Hepatocyte (in vitro differentiated cells): ENCODE data around the gene PILRB.
A peak's percentile ranks its signal among the peaks of the same experiment; 100 is the strongest.

Experiments used
- CTCF ChIP-seq: fragments of 200-600 bp; sonication (generic); IDR thresholded peaks from 2 replicates; pipeline ENCODE4 v1.5.1; 2016; ENCODE audit warnings: antibody characterized with exemption, mild to moderate bottlenecking; ENCODE audit not compliant: poor library complexity
- EZH2 ChIP-seq: fragments of 200-600 bp; sonication (generic); IDR thresholded peaks from 2 replicates; pipeline ENCODE4 v1.6.1; 2016; ENCODE audit warnings: antibody characterized with exemption, mild to moderate bottlenecking, borderline replicate concordance
- EZH2phosphoT487 ChIP-seq: fragments of 200-600 bp; sonication (generic); IDR thresholded peaks from one replicate; pipeline ENCODE4 v1.6.1; 2018; ENCODE audit warnings: antibody characterized with exemption, mild to moderate bottlenecking, low read depth, moderate library complexity; ENCODE audit not compliant: unreplicated experiment, severe bottlenecking

- TF ChIP-seq CTCF (peak; percentile 15), EZH2 (no peak), EZH2phosphoT487 (no peak)
Observed at GRCh38 chr7:100400656-100401055, 42.7 kb downstream of the PILRB start.
